Activated naive CD8-positive, alpha-beta T cell treated with anti-CD3 and anti-CD28 coated beads, Interleukin-2, amount 10 ng/mL, durations not matched to agents 7 days and 5 days (primary cell): ENCODE measurements around the gene RGS6. TPM values are rescaled to one million over a fixed set of nuclear protein-coding genes. Genes with fewer than 3 reads are reported as not detected.

Source experiments
- ATAC-seq: fragments of 150-1000 bp; cut with Tn5 transposase; one replicate; pipeline ENCODE4 v1.10.0; 2021; ENCODE audit warnings: low read depth, moderate library complexity
- POLR2A ChIA-PET: fragments of 350-600 bp; sonication (Branson Sonifier 250); formaldehyde crosslinking; loops from one replicate; lab custom pipeline; 2021; ENCODE audit warnings: antibody characterized with exemption; lab: Charles Lee
- DNase-seq: peaks from one replicate; pipeline ENCODE4 v3.0.0; 2021
- H3K27ac Mint-ChIP-seq: one replicate; pipeline ENCODE4 v1.8.0; 2022; ENCODE audit warnings: mild to moderate bottlenecking, mixed read lengths
- H3K27me3 Mint-ChIP-seq: one replicate; pipeline ENCODE4 v1.8.0; 2022; ENCODE audit warnings: mild to moderate bottlenecking, moderate library complexity, mixed read lengths
- H3K36me3 Mint-ChIP-seq: one replicate; pipeline ENCODE4 v1.8.0; 2021; ENCODE audit warnings: mild to moderate bottlenecking, mixed read lengths
- H3K4me1 Mint-ChIP-seq: one replicate; pipeline ENCODE4 v1.8.0; 2021; ENCODE audit warnings: mixed read lengths
- H3K4me3 Mint-ChIP-seq: one replicate; pipeline ENCODE4 v1.8.0; 2022; ENCODE audit warnings: mild to moderate bottlenecking, moderate library complexity, mixed read lengths
- H3K9me3 Mint-ChIP-seq: one replicate; pipeline ENCODE4 v1.8.0; 2021; ENCODE audit warnings: mixed read lengths
- total RNA-seq, 2 experiments: library from RNA; stranded (reverse); gene quantifications; one replicate each; pipeline ENCODE4 v1.2.3, GENCODE V29; 2021

The RGS6 gene
- total RNA-seq, 2 experiments from 2014 or later, result 0.08 TPM; not detected in 1

- POLR2A ChIA-PET, result no interaction called here
- peaks cover 1% of the 10 kb centered on the region for H3K9me3 Mint-ChIP-seq
- DNase-seq, result no peak
- peaks cover 27% of the 10 kb centered on the region for H3K27me3 Mint-ChIP-seq
- peaks cover 4% of the 10 kb centered on the region for H3K4me1 Mint-ChIP-seq
- no peaks in the 10 kb centered on the region for H3K36me3 Mint-ChIP-seq
- no peak for ATAC-seq
- H3K4me3 Mint-ChIP-seq, result no peak overlapping the region
- no peak overlapping the region for H3K27ac Mint-ChIP-seq
Observed at GRCh38 chr14:72606879-72607278, 674.6 kb downstream of the RGS6 start.

- no peak overlapping the region for H3K27ac Mint-ChIP-seq
- no peaks in the 10 kb centered on the region for H3K36me3 Mint-ChIP-seq
- H3K4me3 Mint-ChIP-seq, result no peak overlapping the region
- POLR2A ChIA-PET, result no interaction called here
- H3K27me3 Mint-ChIP-seq, result peaks cover 26% of the 10 kb centered on the region
- peaks cover 6% of the 10 kb centered on the region for H3K4me1 Mint-ChIP-seq
- no peak for ATAC-seq
- DNase-seq, result no peak
- peaks cover 1% of the 10 kb centered on the region for H3K9me3 Mint-ChIP-seq
Observed at GRCh38 chr14:72607386-72608130, 675.3 kb downstream of the RGS6 start.

- POLR2A ChIA-PET, result no interaction called here
- ATAC-seq, result no peak
Observed at GRCh38 chr14:72608391-72609204, 676.4 kb downstream of the RGS6 start.

GRCh38 chr14:72609205-72609916 lies 677.1 kb downstream of the RGS6 start:
- ATAC-seq, result no peak
- H3K9me3 Mint-ChIP-seq, result peaks cover 1% of the 10 kb centered on the region
- H3K36me3 Mint-ChIP-seq, result no peaks in the 10 kb centered on the region
- peaks cover 22% of the 10 kb centered on the region for H3K27me3 Mint-ChIP-seq
- peak overlapping the region; percentile 69 for H3K27ac Mint-ChIP-seq
- DNase-seq, result no peak
- no peak overlapping the region for H3K4me3 Mint-ChIP-seq
- H3K4me1 Mint-ChIP-seq, result peaks cover 8% of the 10 kb centered on the region
- POLR2A ChIA-PET, result no interaction called here

More at GRCh38 chr14:72608391-72609204, 676.4 kb downstream of the RGS6 start:
- H3K4me1 Mint-ChIP-seq, result peaks cover 8% of the 10 kb centered on the region
- no peaks in the 10 kb centered on the region for H3K36me3 Mint-ChIP-seq
- no peak overlapping the region for H3K4me3 Mint-ChIP-seq
- H3K9me3 Mint-ChIP-seq, result peaks cover 1% of the 10 kb centered on the region
- no peak for DNase-seq
- H3K27ac Mint-ChIP-seq, result no peak overlapping the region
- H3K27me3 Mint-ChIP-seq, result peaks cover 25% of the 10 kb centered on the region

- no peak overlapping the region for H3K4me3 Mint-ChIP-seq
- ATAC-seq (no peak), DNase-seq (no peak)
- POLR2A ChIA-PET, result no interaction called here
- H3K27me3 Mint-ChIP-seq, result peaks cover 22% of the 10 kb centered on the region
- H3K27ac Mint-ChIP-seq, result no peak overlapping the region
- peaks cover 8% of the 10 kb centered on the region for H3K4me1 Mint-ChIP-seq
- H3K36me3 Mint-ChIP-seq, result no peaks in the 10 kb centered on the region
- H3K9me3 Mint-ChIP-seq, result peaks cover 1% of the 10 kb centered on the region
Observed at GRCh38 chr14:72610096-72610830, 678.0 kb downstream of the RGS6 start.

GRCh38 chr14:72610831-72611200 lies 678.6 kb downstream of the RGS6 start:
- no peak for DNase-seq
- no peak overlapping the region for H3K27ac Mint-ChIP-seq
- peaks cover 1% of the 10 kb centered on the region for H3K9me3 Mint-ChIP-seq
- peaks cover 22% of the 10 kb centered on the region for H3K27me3 Mint-ChIP-seq
- no peak overlapping the region for H3K4me3 Mint-ChIP-seq
- no peaks in the 10 kb centered on the region for H3K36me3 Mint-ChIP-seq
- ATAC-seq, result no peak
- POLR2A ChIA-PET, result no interaction called here
- H3K4me1 Mint-ChIP-seq, result peaks cover 9% of the 10 kb centered on the region

- DNase-seq, result no peak
- peaks cover 14% of the 10 kb centered on the region for H3K4me1 Mint-ChIP-seq
- peaks cover 1% of the 10 kb centered on the region for H3K9me3 Mint-ChIP-seq
- H3K27me3 Mint-ChIP-seq, result peaks cover 24% of the 10 kb centered on the region
- H3K4me3 Mint-ChIP-seq, result no peak overlapping the region
- no peak for ATAC-seq
- no peak overlapping the region for H3K27ac Mint-ChIP-seq
- POLR2A ChIA-PET, result no interaction called here
- no peaks in the 10 kb centered on the region for H3K36me3 Mint-ChIP-seq
Observed at GRCh38 chr14:72611506-72611905, 679.3 kb downstream of the RGS6 start.

GRCh38 chr14:72612041-72612440 lies 679.8 kb downstream of the RGS6 start:
- H3K4me3 Mint-ChIP-seq, result no peak overlapping the region
- peaks cover 22% of the 10 kb centered on the region for H3K27me3 Mint-ChIP-seq
- no peak for ATAC-seq
- POLR2A ChIA-PET, result no interaction called here
- no peak for DNase-seq
- no peaks in the 10 kb centered on the region for H3K36me3 Mint-ChIP-seq
- H3K9me3 Mint-ChIP-seq, result no peaks in the 10 kb centered on the region
- peaks cover 14% of the 10 kb centered on the region for H3K4me1 Mint-ChIP-seq
- H3K27ac Mint-ChIP-seq, result no peak overlapping the region

GRCh38 chr14:72613231-72613974 lies 681.2 kb downstream of the RGS6 start:
- Mint-ChIP-seq H3K4me3 (no peak overlapping the region), H3K9me3 (no peaks in the 10 kb centered on the region), H3K27me3 (peaks cover 21% of the 10 kb centered on the region), H3K27ac (peak overlapping the region; percentile 25), H3K36me3 (no peaks in the 10 kb centered on the region), H3K4me1 (peaks cover 11% of the 10 kb centered on the region)
- DNase-seq (no peak), ATAC-seq (no peak)
- POLR2A ChIA-PET, result no interaction called here

GRCh38 chr14:72613975-72614319 lies 681.7 kb downstream of the RGS6 start:
- POLR2A ChIA-PET, result no interaction called here

GRCh38 chr14:72614365-72614764 lies 682.1 kb downstream of the RGS6 start:
- Mint-ChIP-seq H3K4me3 (no peak overlapping the region), H3K9me3 (no peaks in the 10 kb centered on the region), H3K4me1 (peaks cover 10% of the 10 kb centered on the region), H3K27ac (no peak overlapping the region), H3K36me3 (no peaks in the 10 kb centered on the region), H3K27me3 (peaks cover 16% of the 10 kb centered on the region)
- POLR2A ChIA-PET, result no interaction called here
- no peak for ATAC-seq
- no peak for DNase-seq

More at GRCh38 chr14:72613975-72614319, 681.7 kb downstream of the RGS6 start:
- no peak for ATAC-seq
- peak overlapping the region; percentile 25 for H3K27ac Mint-ChIP-seq
- H3K4me3 Mint-ChIP-seq, result no peak overlapping the region
- no peaks in the 10 kb centered on the region for H3K36me3 Mint-ChIP-seq
- peaks cover 16% of the 10 kb centered on the region for H3K27me3 Mint-ChIP-seq
- peaks cover 10% of the 10 kb centered on the region for H3K4me1 Mint-ChIP-seq
- no peaks in the 10 kb centered on the region for H3K9me3 Mint-ChIP-seq
- DNase-seq, result no peak

- DNase-seq, result no peak
- POLR2A ChIA-PET, result no interaction called here
Observed at GRCh38 chr14:72614891-72615415, 682.7 kb downstream of the RGS6 start.

More at GRCh38 chr14:72614891-72615415, 682.7 kb downstream of the RGS6 start:
- peaks cover 16% of the 10 kb centered on the region for H3K27me3 Mint-ChIP-seq
- peaks cover 10% of the 10 kb centered on the region for H3K4me1 Mint-ChIP-seq
- H3K27ac Mint-ChIP-seq, result no peak overlapping the region
- no peak for ATAC-seq
- no peak overlapping the region for H3K4me3 Mint-ChIP-seq
- no peaks in the 10 kb centered on the region for H3K9me3 Mint-ChIP-seq
- no peaks in the 10 kb centered on the region for H3K36me3 Mint-ChIP-seq
